Endothelial cell (in vitro differentiated cells): ENCODE results near the gene ABCD3. TPM values are rescaled to one million over a fixed set of nuclear protein-coding genes. Genes with fewer than 3 reads are reported as not detected.
A peak's percentile ranks its signal among the peaks of the same experiment; 100 is the strongest.

Source experiments
- DNase-seq: peaks from one replicate; pipeline ENCODE4 v3.0.0; 2021; ENCODE audit warnings: low spot score
- H3K27ac Mint-ChIP-seq: one replicate; pipeline ENCODE4 v1.8.0; 2021; ENCODE audit warnings: mixed read lengths, inconsistent platforms; ENCODE audit not compliant: unreplicated experiment
- H3K27me3 Mint-ChIP-seq: one replicate; pipeline ENCODE4 v1.8.0; 2021; ENCODE audit warnings: mild to moderate bottlenecking, moderate library complexity, mixed read lengths, inconsistent platforms; ENCODE audit not compliant: unreplicated experiment
- H3K36me3 Mint-ChIP-seq: one replicate; pipeline ENCODE4 v1.8.0; 2021; ENCODE audit warnings: mild to moderate bottlenecking, low read depth, mixed read lengths, inconsistent platforms; ENCODE audit not compliant: unreplicated experiment
- H3K4me1 Mint-ChIP-seq: one replicate; pipeline ENCODE4 v1.8.0; 2021; ENCODE audit warnings: mild to moderate bottlenecking, mixed read lengths, inconsistent platforms; ENCODE audit not compliant: unreplicated experiment
- H3K4me3 Mint-ChIP-seq: one replicate; pipeline ENCODE4 v1.8.0; 2021; ENCODE audit warnings: mild to moderate bottlenecking, mixed read lengths, inconsistent platforms; ENCODE audit not compliant: unreplicated experiment
- H3K9me3 Mint-ChIP-seq: one replicate; pipeline ENCODE4 v1.8.0; 2021; ENCODE audit warnings: mixed read lengths, inconsistent platforms; ENCODE audit not compliant: unreplicated experiment
- CTCF ChIP-seq: fragments of 200-600 bp; sonication (generic); IDR thresholded peaks from one replicate; pipeline ENCODE4 v1.5.0; 2021; ENCODE audit warnings: antibody characterized with exemption; ENCODE audit not compliant: unreplicated experiment
- total RNA-seq: library from RNA; stranded (reverse); fragmentation: NEBNext Ultra II Directional; extraction: Animal tissue kit (Norgen Biotek cat#: 25700); gene quantifications from one replicate; pipeline ENCODE4 v1.2.1, GENCODE V29; 2021; ENCODE audit not compliant: unreplicated experiment

Gene ABCD3
- total RNA-seq, 1 donor from 2014 or later: 59.6 TPM

DNA sequence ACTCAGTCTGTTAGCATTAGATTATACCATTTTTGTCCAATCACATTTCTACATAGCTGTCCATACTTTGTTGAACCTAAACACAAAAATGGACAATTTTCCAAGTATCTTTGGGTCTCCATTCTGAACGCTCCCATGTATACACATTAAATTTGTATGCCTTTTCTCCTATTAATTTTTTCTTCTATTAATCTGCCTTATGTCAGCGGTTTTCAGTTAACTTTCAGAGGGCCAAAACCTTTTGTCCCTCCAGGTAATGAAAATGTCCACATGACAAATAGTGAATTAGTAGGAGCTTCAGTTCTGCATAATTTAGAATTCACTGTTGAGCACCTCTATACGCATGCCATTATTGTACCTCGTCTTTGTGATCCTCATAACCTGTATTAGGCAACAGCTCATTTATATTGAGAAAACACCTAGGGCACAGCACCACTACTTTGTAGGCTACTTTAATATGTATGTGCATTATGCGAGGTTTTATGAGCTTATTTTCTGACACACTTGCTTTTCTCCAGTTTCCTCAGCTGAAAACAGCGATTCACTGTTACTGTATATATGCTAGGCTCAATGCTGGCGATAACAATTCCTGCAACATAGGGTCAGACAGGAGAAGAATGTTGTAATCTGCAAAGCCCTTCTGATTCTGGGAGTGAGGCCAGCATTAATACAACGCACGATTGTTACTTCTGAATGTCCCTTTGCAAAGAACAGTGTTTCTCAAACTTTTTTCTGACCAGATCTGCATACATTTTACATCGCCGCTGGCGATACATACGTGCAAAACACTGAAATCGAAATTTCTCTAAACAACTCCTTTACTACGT is 1.1 kb upstream of the ABCD3 start:
- H3K36me3 Mint-ChIP-seq: no peaks in the 10 kb centered on the region
- H3K9me3 Mint-ChIP-seq: no peaks in the 10 kb centered on the region
- H3K27me3 Mint-ChIP-seq: peaks cover 9% of the 10 kb centered on the region
- H3K4me1 Mint-ChIP-seq: peaks cover 37% of the 10 kb centered on the region
- no peak overlapping the region for H3K27ac Mint-ChIP-seq
- DNase-seq: no peak
- TF ChIP-seq CTCF: no peak
- no peak overlapping the region for H3K4me3 Mint-ChIP-seq

GRCh38 chr1:94417728-94417977 is 536 bp upstream of the ABCD3 start:
- Mint-ChIP-seq H3K4me1 (peaks cover 41% of the 10 kb centered on the region), H3K9me3 (no peaks in the 10 kb centered on the region), H3K27ac (no peak overlapping the region), H3K36me3 (no peaks in the 10 kb centered on the region), H3K4me3 (no peak overlapping the region), H3K27me3 (peaks cover 9% of the 10 kb centered on the region)
- DNase-seq: no peak
- no peak for TF ChIP-seq CTCF

DNA sequence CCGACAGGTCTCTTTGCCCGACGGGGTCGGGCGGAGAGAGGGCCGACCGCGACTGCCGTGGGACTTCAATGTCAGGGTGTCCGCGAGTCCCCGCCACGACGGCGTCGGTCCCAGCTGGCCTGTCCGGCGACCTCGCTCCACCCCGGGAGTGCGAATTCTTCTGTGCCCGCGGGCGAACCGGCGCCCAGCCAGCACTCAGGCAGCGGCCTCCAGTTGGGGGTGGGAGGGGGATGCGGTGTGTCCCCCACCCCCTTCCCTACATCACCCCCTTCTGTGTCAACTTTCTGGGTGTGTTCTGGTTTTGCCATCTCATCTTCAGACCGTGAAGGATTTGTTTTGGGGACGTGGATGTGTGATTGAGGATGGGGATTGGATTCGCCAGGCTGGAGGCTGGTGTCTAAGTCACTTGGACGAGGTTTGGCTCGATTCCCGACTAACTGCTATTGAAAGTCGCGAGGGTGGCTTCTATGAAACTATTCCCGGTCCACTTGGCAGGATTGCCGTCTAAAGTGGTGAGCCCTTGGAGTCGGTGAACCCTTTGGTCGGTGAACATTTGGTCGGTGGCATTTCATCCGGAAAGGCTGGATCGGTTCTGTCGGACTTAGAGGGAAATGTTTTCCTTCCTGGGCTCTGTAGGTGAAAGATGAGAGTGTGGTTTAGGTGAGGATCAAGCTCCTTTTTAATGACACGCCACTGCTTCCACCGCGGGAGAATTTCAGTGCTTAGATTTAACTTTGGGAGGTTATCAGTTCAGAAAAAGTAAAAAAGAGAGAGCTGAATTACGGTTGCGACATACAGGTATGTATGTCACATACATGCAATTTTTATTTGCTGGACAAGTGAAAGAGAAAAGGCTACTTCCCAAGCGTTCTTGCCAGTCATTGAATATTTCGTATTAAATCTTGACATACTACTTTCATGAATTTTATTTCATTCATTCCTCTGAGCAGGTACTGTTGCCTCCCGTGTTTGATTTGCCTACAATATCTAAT is 771 bp downstream of the ABCD3 start:
- H3K9me3 Mint-ChIP-seq: no peaks in the 10 kb centered on the region
- H3K27ac Mint-ChIP-seq: peak overlapping the region; percentile 89
- peaks cover 6% of the 10 kb centered on the region for H3K27me3 Mint-ChIP-seq
- peaks cover 48% of the 10 kb centered on the region for H3K4me1 Mint-ChIP-seq
- peak overlapping the region; percentile 95 for H3K4me3 Mint-ChIP-seq
- H3K36me3 Mint-ChIP-seq: no peaks in the 10 kb centered on the region
- DNase-seq: peak; percentile 29
- TF ChIP-seq CTCF: no peak

DNA sequence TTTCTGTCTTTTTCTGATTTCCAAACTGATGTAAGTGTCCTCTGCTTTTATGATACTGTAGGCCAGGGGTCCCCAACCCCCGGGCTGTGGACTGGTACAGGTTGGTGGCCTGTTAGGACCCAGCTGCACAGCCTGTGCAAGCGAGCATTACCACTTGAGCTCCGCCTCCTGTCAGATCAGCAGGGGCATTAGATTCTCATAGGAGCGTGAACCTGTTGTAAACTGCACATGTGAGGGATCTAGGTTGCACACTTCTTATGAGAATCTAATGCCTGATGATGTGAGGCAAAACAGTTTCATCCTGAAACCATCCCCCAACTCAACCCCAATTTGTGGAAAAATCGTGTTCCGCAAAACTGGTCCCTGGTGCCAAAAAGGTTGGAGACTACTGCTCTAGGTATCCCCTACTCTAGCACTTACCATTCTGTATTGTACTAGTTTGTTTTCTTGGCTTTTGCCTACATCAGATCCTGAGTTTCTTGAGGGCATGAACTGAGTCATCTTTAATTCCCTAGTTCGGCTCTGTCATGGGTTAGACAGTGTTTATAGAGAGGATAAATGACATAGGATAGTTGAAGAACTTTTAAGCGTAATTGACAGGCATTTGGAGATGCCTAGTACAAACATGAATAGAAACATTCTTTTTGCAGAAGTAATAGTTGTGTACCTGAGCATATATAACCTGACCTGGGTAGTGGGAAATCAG is 4.1 kb downstream of the ABCD3 start:
- no peaks in the 10 kb centered on the region for H3K9me3 Mint-ChIP-seq
- no peak for TF ChIP-seq CTCF
- H3K27me3 Mint-ChIP-seq: peaks cover 4% of the 10 kb centered on the region
- H3K4me1 Mint-ChIP-seq: peaks cover 50% of the 10 kb centered on the region
- H3K27ac Mint-ChIP-seq: no peak overlapping the region
- DNase-seq: no peak
- H3K4me3 Mint-ChIP-seq: no peak overlapping the region
- H3K36me3 Mint-ChIP-seq: no peaks in the 10 kb centered on the region
